K562 (cell line): ENCODE measurements around the gene KCNG1. TPM values are rescaled to one million over a fixed set of nuclear protein-coding genes. Genes with fewer than 3 reads are reported as not detected.

Source experiments
- MAFG ChIP-seq: fragments of 450-650 bp; conservative IDR thresholded peaks from 2 replicates; pipeline ENCODE4 v1.6.1; 2016; ENCODE audit warnings: missing genetic modification characterization, missing compliant biosample characterization
- POLR2AphosphoS5 ChIP-seq: IDR thresholded peaks from 2 replicates; pipeline ENCODE4 v1.6.1; 2011; ENCODE audit warnings: mild to moderate bottlenecking, low read depth, low read length, moderate library complexity; ENCODE audit not compliant: control insufficient read depth, insufficient read depth
- UBTF ChIP-seq, 2 experiments: IDR thresholded peaks; 2 replicates each; pipeline ENCODE4 v1.6.1; 2012; ENCODE audit warnings: improper control_type of control experiment in 2 of 2, low read depth in 2 of 2, low read length in 2 of 2, borderline replicate concordance in 1 of 2
- ZNF282 ChIP-seq: sonication (generic); formaldehyde crosslinking; IDR thresholded peaks from 2 replicates; pipeline ENCODE4 v1.8.1; 2023; ENCODE audit warnings: missing genetic modification reagents
- polyA plus RNA-seq, 8 experiments: library from polyadenylated mRNA; depleted of rRNA in 4 of 8; stranded (reverse) in 5 of 8; unstranded in 3 of 8; fragments of >200 nt; fragmentation: Nextera tagmentation in 2 of 8; fragmentation: Illumina TruSeq in 1 of 8; extraction: Ambion mirVana in 2 of 8; extraction: Trizol in 1 of 8; gene quantifications; 2 replicates each; pipeline versions ENCODE4 v1.2.1 to v1.2.3, GENCODE V29; 2011 to 2014; ENCODE audit warnings: inconsistent platforms in 1 of 8, missing spikeins in 1 of 8
- total RNA-seq, 7 experiments: library from RNA; depleted of rRNA in 6 of 7; stranded (reverse); fragments of >200 nt in 6 of 7; fragmentation: Illumina TruSeq in 2 of 7; extraction: Trizol in 2 of 7; gene quantifications; 2 replicates each; pipeline versions ENCODE4 v1.2.1 to v1.2.3, GENCODE V29; 2011 to 2021; ENCODE audit warnings: low replicate concordance in 1 of 7
- TF ChIP-seq, protein P1 (sequence below): sonication (generic); formaldehyde crosslinking; IDR thresholded peaks from 2 replicates; pipeline ENCODE4 v1.8.1; 2022; ENCODE audit warnings: missing genetic modification reagents

KCNG1 gene
- total and polyA plus RNA-seq, 9 of the 15 experiments (the other 6 are each of a cell fraction or from before 2014, with no cell fraction given): 0.06 to 1.5 (median 0.22) TPM; not detected in 2

- TF ChIP-seq, protein P1, sequence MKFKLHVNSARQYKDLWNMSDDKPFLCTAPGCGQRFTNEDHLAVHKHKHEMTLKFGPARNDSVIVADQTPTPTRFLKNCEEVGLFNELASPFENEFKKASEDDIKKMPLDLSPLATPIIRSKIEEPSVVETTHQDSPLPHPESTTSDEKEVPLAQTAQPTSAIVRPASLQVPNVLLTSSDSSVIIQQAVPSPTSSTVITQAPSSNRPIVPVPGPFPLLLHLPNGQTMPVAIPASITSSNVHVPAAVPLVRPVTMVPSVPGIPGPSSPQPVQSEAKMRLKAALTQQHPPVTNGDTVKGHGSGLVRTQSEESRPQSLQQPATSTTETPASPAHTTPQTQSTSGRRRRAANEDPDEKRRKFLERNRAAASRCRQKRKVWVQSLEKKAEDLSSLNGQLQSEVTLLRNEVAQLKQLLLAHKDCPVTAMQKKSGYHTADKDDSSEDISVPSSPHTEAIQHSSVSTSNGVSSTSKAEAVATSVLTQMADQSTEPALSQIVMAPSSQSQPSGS: no peak
- no peak for TF ChIP-seq UBTF (IDR thresholded peaks at IDR 0.05; ENCODE audit: borderline replicate concordance in 1 of 2, low read depth in 2 of 2, low read length in 2 of 2)
- TF ChIP-seq ZNF282 (CRISPR knock-in tag): no peak
- no peak for TF ChIP-seq MAFG (tag)
- no peak for TF ChIP-seq POLR2AphosphoS5
These were observed 4.3 kb upstream of the KCNG1 start (continued) for GRCh38 chr20:51027035-51027795.
